Measurements from ENCODE around the gene ABTB2. TPM values are rescaled to one million over a fixed set of nuclear protein-coding genes. Genes with fewer than 3 reads are reported as not detected.

ABTB2 gene
- polyA plus RNA-seq, 1 donor from 2014 or later, result 0.68 TPM

- TF ChIP-seq EP300 (conservative IDR thresholded peaks at IDR 0.05; ENCODE audit: poor library complexity, severe bottlenecking) (no peak), TAF1 (IDR thresholded peaks at IDR 0.05; ENCODE audit: low read depth) (no peak)
Measured at GRCh38 chr11:34161812-34162492, 195.9 kb downstream of the ABTB2 start (continued).

DNA sequence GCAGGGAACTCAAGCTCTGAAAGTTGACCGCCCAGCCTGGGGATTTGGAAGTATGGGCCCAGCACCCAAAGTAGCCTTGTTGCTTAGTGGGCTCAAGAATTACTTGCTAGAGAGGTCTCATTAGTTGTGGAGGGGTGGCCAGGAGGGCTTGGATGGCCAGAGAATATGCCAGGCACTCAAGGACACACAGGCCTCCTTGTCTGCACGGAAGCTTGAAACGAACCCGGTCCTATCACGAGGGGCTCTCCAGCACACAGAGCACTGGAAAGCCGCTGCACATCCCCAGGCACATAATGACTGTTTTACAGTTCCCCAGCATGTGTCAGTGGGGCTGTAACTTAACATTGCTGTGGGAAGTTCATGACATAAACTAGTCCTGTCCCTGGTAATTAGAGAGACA is 196.4 kb downstream of the ABTB2 start:
- Histone ChIP-seq H3K9ac (ENCODE audit: low read length) (no peak overlapping the region), H4K20me1 (ENCODE audit: insufficient read depth) (no peaks in the 10 kb centered on the region), H2AFZ (ENCODE audit: low read depth, low read length) (no peak overlapping the region), H3K79me2 (replicated peaks; ENCODE audit: insufficient read depth, low read length) (no peaks in the 10 kb centered on the region), H3K36me3 (ENCODE audit: insufficient read depth, low read length) (no peaks in the 10 kb centered on the region), H3K9me2 (ENCODE audit: insufficient read depth, low read length) (no peaks in the 10 kb centered on the region), H3K27ac (ENCODE audit: low read length) (no peak overlapping the region), H3K4me2 (ENCODE audit: low read length) (no peak overlapping the region), H3K9me3 (ENCODE audit: low read length) (no peaks in the 10 kb centered on the region), H3F3A (ENCODE audit: insufficient read depth, low read length, poor library complexity, severe bottlenecking) (no peaks in the 10 kb centered on the region), H3K4me3 (ENCODE audit: low read length) (no peak overlapping the region), H3K27me3 (ENCODE audit: insufficient read depth, low read depth, low read length) (no peaks in the 10 kb centered on the region)
- no peak for TF ChIP-seq SMC3 (conservative IDR thresholded peaks at IDR 0.05; ENCODE audit: poor library complexity)
- TF ChIP-seq MXI1 (conservative IDR thresholded peaks at IDR 0.05; ENCODE audit: poor library complexity, severe bottlenecking), result no peak
- no peak for TF ChIP-seq RAD21 (conservative IDR thresholded peaks at IDR 0.05)
- TF ChIP-seq CTCF (IDR thresholded peaks at IDR 0.05; ENCODE audit: poor library complexity, severe bottlenecking), result no peak
- TF ChIP-seq TAF1 (IDR thresholded peaks at IDR 0.05; ENCODE audit: low read depth), result no peak
- TF ChIP-seq, protein P1, sequence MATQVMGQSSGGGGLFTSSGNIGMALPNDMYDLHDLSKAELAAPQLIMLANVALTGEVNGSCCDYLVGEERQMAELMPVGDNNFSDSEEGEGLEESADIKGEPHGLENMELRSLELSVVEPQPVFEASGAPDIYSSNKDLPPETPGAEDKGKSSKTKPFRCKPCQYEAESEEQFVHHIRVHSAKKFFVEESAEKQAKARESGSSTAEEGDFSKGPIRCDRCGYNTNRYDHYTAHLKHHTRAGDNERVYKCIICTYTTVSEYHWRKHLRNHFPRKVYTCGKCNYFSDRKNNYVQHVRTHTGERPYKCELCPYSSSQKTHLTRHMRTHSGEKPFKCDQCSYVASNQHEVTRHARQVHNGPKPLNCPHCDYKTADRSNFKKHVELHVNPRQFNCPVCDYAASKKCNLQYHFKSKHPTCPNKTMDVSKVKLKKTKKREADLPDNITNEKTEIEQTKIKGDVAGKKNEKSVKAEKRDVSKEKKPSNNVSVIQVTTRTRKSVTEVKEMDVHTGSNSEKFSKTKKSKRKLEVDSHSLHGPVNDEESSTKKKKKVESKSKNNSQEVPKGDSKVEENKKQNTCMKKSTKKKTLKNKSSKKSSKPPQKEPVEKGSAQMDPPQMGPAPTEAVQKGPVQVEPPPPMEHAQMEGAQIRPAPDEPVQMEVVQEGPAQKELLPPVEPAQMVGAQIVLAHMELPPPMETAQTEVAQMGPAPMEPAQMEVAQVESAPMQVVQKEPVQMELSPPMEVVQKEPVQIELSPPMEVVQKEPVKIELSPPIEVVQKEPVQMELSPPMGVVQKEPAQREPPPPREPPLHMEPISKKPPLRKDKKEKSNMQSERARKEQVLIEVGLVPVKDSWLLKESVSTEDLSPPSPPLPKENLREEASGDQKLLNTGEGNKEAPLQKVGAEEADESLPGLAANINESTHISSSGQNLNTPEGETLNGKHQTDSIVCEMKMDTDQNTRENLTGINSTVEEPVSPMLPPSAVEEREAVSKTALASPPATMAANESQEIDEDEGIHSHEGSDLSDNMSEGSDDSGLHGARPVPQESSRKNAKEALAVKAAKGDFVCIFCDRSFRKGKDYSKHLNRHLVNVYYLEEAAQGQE (IDR thresholded peaks at IDR 0.05; ENCODE audit: borderline replicate concordance), result no peak
- no peak for TF ChIP-seq EP300 (conservative IDR thresholded peaks at IDR 0.05; ENCODE audit: poor library complexity, severe bottlenecking)
- no peak for TF ChIP-seq EZH2 (IDR thresholded peaks at IDR 0.05; ENCODE audit: borderline replicate concordance, insufficient read depth, low read length, poor library complexity, severe bottlenecking)
- no peak for TF ChIP-seq POLR2AphosphoS5 (IDR thresholded peaks at IDR 0.05)

- Histone ChIP-seq H3F3A (ENCODE audit: insufficient read depth, low read length, poor library complexity, severe bottlenecking) (no peaks in the 10 kb centered on the region), H3K9ac (ENCODE audit: low read length) (no peak overlapping the region), H3K79me2 (replicated peaks; ENCODE audit: insufficient read depth, low read length) (no peaks in the 10 kb centered on the region), H3K9me2 (ENCODE audit: insufficient read depth, low read length) (no peaks in the 10 kb centered on the region), H3K4me2 (ENCODE audit: low read length) (no peak overlapping the region), H3K36me3 (ENCODE audit: insufficient read depth, low read length) (no peaks in the 10 kb centered on the region), H3K27ac (ENCODE audit: low read length) (no peak overlapping the region), H2AFZ (ENCODE audit: low read depth, low read length) (no peak overlapping the region), H3K9me3 (ENCODE audit: low read length) (no peaks in the 10 kb centered on the region), H3K27me3 (ENCODE audit: insufficient read depth, low read depth, low read length) (no peaks in the 10 kb centered on the region), H4K20me1 (ENCODE audit: insufficient read depth) (no peaks in the 10 kb centered on the region), H3K4me3 (ENCODE audit: low read length) (no peak overlapping the region)
- TF ChIP-seq EZH2 (IDR thresholded peaks at IDR 0.05; ENCODE audit: borderline replicate concordance, insufficient read depth, low read length, poor library complexity, severe bottlenecking) (no peak), SMC3 (conservative IDR thresholded peaks at IDR 0.05; ENCODE audit: poor library complexity) (no peak), TAF1 (IDR thresholded peaks at IDR 0.05; ENCODE audit: low read depth) (no peak), CTCF (IDR thresholded peaks at IDR 0.05; ENCODE audit: poor library complexity, severe bottlenecking) (no peak), POLR2AphosphoS5 (IDR thresholded peaks at IDR 0.05) (no peak), RAD21 (conservative IDR thresholded peaks at IDR 0.05) (no peak), MXI1 (conservative IDR thresholded peaks at IDR 0.05; ENCODE audit: poor library complexity, severe bottlenecking) (no peak), EP300 (conservative IDR thresholded peaks at IDR 0.05; ENCODE audit: poor library complexity, severe bottlenecking) (no peak)
- TF ChIP-seq, protein P1 (IDR thresholded peaks at IDR 0.05; ENCODE audit: borderline replicate concordance), result no peak
Measured at GRCh38 chr11:34160791-34161190, 197.0 kb downstream of the ABTB2 start.

All from neural cell (in vitro differentiated cells).